Psoas muscle (tissue), 8 donors: ENCODE measurements around the gene SNRNP200. TPM values are rescaled to one million over a fixed set of nuclear protein-coding genes. Genes with fewer than 3 reads are reported as not detected.
A peak's percentile ranks its signal among the peaks of the same experiment; 100 is the strongest.

ENCODE experiments used
- ATAC-seq, 4 donors: fragments of 200-7000 bp; cut with Tn5 transposase; one replicate each; pipeline ENCODE4 v1.9.1; 2020; ENCODE audit warnings: moderate library complexity in 3 of 4, mild to moderate bottlenecking in 2 of 4
- DNase-seq, 2 donors: peaks; one replicate each; pipeline ENCODE4 v3.0.0-alpha.2; 2020
- H3K27ac ChIP-seq: fragments of 200-600 bp; one replicate; pipeline ENCODE4 v1.8.0; 2022
- H3K27me3 ChIP-seq, 3 donors: fragments of 200-600 bp in 1 of 3; one replicate each; pipeline versions ENCODE4 v1.6.1 to v1.8.0; 2013 to 2022; ENCODE audit warnings: low read length in 2 of 3, mild to moderate bottlenecking in 2 of 3, moderate library complexity in 1 of 3; ENCODE audit not compliant: insufficient read depth in 3 of 3
- H3K36me3 ChIP-seq, 2 donors: fragments of 200-600 bp in 1 of 2; one replicate each; pipeline versions ENCODE4 v1.6.1 to v1.8.0; 2013 to 2022; ENCODE audit warnings: low read depth in 1 of 2, mild to moderate bottlenecking in 1 of 2, moderate library complexity in 1 of 2; ENCODE audit not compliant: insufficient read depth in 1 of 2
- H3K4me1 ChIP-seq: fragments of 200-600 bp; one replicate; pipeline ENCODE4 v1.8.0; 2022
- H3K4me3 ChIP-seq: fragments of 200-600 bp; one replicate; pipeline ENCODE4 v1.8.0; 2022; ENCODE audit warnings: mild to moderate bottlenecking
- H3K9me3 ChIP-seq: fragments of 200-600 bp; one replicate; pipeline ENCODE4 v1.8.0; 2022
- CTCF ChIP-seq: fragments of 200-600 bp; IDR thresholded peaks from one replicate; pipeline ENCODE4 v1.8.0; 2022; ENCODE audit warnings: antibody characterized with exemption
- WGBS, 3 donors: extraction: QIAGEN DNeasy Blood & Tissue Kit; methylation state at CpG; one replicate each; pipeline versions ENCODE4 v1.1.6 to v1.1.7; 2013; 5-methylcytosine and 5-hydroxymethylcytosine counted together
- intact Hi-C, 2 donors: fragments of 100-400 bp; cut with DNase I; formaldehyde crosslinking; loops; one replicate each; pipeline versions ENCODE4 v1.11.0 to v1.14.2; 2022
- polyA plus RNA-seq, 3 donors: library from polyadenylated mRNA; stranded (reverse); fragments of 200-250 nt; gene quantifications; one replicate each; pipeline ENCODE4 v1.2.3, GENCODE V29; 2013
- total RNA-seq, 4 donors: library from RNA; stranded (reverse); fragmentation: NEBNext Ultra II Directional in 2 of 4; extraction: Animal tissue kit (Norgen Biotek cat#: 25700) in 2 of 4; gene quantifications; one replicate each; pipeline versions ENCODE4 v1.2.1 to v1.2.4, GENCODE V29; 2021 to 2023
- donor health status: healthy with polysubstance abuse.
- donor health status: DM: no; HTN: no; CAD: no; lungs with moderate emphysema.
- donor health status: Bipolar disorder and iron deficiency.
- donor health status: healthy.
- donor health status: DM: yes; HTN: yes; CAD: no.
- donor health status: DM: no; HTN: no; CAD: no.
- donor health status: DM: no; HTN: no; CAD: no.
- donor health status: DM: yes; HTN: yes; CAD: no.

Gene SNRNP200
- total and polyA plus RNA-seq, 7 donors, result 47.6 to 83.1 (median 73.7) TPM

- H3K27me3 ChIP-seq, result no peaks in the 10 kb centered on the region
- WGBS, 3 donors, result 70 to 76% (median 72%) methylated on average over 5 of the region's 5 CpGs
- H3K9me3 ChIP-seq, result no peaks in the 10 kb centered on the region
- no peak overlapping the region for H3K4me3 ChIP-seq
- H3K27ac ChIP-seq, result peak overlapping the region; percentile 85
- TF ChIP-seq CTCF, result no peak
- ATAC-seq (no peak), DNase-seq (no peak)
- no peaks in the 10 kb centered on the region for H3K36me3 ChIP-seq
- peaks cover 58% of the 10 kb centered on the region for H3K4me1 ChIP-seq
- intact Hi-C loops, result no loop called here
Observed at GRCh38 chr2:96241900-96242611, 63.3 kb downstream of the SNRNP200 start.

GRCh38 chr2:96241227-96241626 is 64.1 kb downstream of the SNRNP200 start:
- Histone ChIP-seq H3K36me3 (no peaks in the 10 kb centered on the region), H3K27me3 (no peaks in the 10 kb centered on the region), H3K4me3 (peak overlapping the region; percentile 47), H3K9me3 (no peaks in the 10 kb centered on the region), H3K4me1 (peaks cover 51% of the 10 kb centered on the region), H3K27ac (peak overlapping the region; percentile 85)
- ATAC-seq (no peak), DNase-seq (no peak)
- intact Hi-C loops, result no loop called here
- 81 to 89% (median 89%) methylated on average over 2 of the region's 2 CpGs for WGBS, 3 donors
- TF ChIP-seq CTCF, result no peak

GRCh38 chr2:96240341-96241038 is 64.9 kb downstream of the SNRNP200 start:
- Histone ChIP-seq H3K9me3 (no peaks in the 10 kb centered on the region), H3K27ac (peak overlapping the region; percentile 85), H3K27me3 (no peaks in the 10 kb centered on the region), H3K36me3 (no peaks in the 10 kb centered on the region), H3K4me3 (peak overlapping the region; percentile 47), H3K4me1 (peaks cover 47% of the 10 kb centered on the region)
- WGBS, 3 donors, result 22 to 37% (median 32%) methylated on average over 9 of the region's 9 CpGs
- intact Hi-C loops, result no loop called here
- ATAC-seq, result peak; percentile 88 to 93 (median 93)
- no peak for TF ChIP-seq CTCF
- DNase-seq, result peak; percentile 37 to 73

GRCh38 chr2:96239745-96240264 is 65.5 kb downstream of the SNRNP200 start:
- Histone ChIP-seq H3K9me3 (no peaks in the 10 kb centered on the region), H3K4me3 (peak overlapping the region; percentile 47), H3K27ac (peak overlapping the region; percentile 85), H3K36me3 (no peaks in the 10 kb centered on the region), H3K27me3 (no peaks in the 10 kb centered on the region), H3K4me1 (peaks cover 47% of the 10 kb centered on the region)
- DNase-seq (no peak), ATAC-seq (peak; percentile 23 to 51 (median 34))
- 38 to 56% (median 39%) methylated on average over 9 of the region's 9 CpGs for WGBS, 3 donors
- intact Hi-C loops, result no loop called here
- no peak for TF ChIP-seq CTCF
